ENCODE results near the gene ERC2. TPM values are rescaled to one million over a fixed set of nuclear protein-coding genes. Genes with fewer than 3 reads are reported as not detected.

ERC2 gene
- polyA plus RNA-seq, 1 experiment = 0.07 TPM

DNA sequence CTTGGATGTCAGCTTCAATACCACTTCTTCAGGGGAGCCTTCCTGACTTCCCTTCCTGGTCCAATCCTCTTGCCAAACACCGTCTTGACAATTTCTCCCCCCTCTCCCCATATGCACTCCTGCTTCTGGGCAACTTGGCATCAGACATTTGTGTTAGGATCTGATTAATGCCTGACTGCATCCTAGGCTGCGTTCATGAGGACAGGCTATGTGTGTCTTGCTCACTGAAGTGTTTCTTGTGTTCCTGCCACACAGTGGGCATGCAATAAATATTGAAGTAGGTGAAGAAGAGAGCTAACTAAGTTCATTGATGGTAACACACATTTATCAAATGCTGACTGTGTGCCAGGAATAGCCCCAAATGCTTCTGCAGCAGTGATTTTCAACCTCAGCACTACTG lies 944.8 kb downstream of the ERC2 start:
- DNase-seq (ENCODE audit: low read depth) = no peak
- ChIA-PET POLR2A (no interaction called here), CTCF (interaction anchor here (0.6 to 3.0 kb wide), 5 partner anchors 12 to 773 kb away, joined by 3 to 16 read pairs (median 3); no protein-coding TSS in a partner anchor)
- no peaks in the 10 kb centered on the region; the same call in 1 of the 2 replicates for H3K27me3 ChIP-seq (ENCODE audit: control insufficient read depth, insufficient read depth, low read length)
- TF ChIP-seq CTCF (IDR thresholded peaks at IDR 0.05; ENCODE audit: insufficient read depth, low read depth, low read length) = no peak
- H3K4me3 ChIP-seq (ENCODE audit: low read depth, low read length) = no peak overlapping the region
- H3K36me3 ChIP-seq (ENCODE audit: control insufficient read depth, insufficient read depth, low read length) = no peaks in the 10 kb centered on the region

GRCh38 chr3:55521738-55522421 lies 946.4 kb downstream of the ERC2 start:
- ChIA-PET POLR2A (interaction anchor here (0.5 to 0.6 kb wide), 2 partner anchors 216 to 707 kb away, joined by 3 to 5 read pairs; no protein-coding TSS in a partner anchor), CTCF (interaction anchor here (0.8 to 3.0 kb wide), 6 partner anchors 10 to 37 kb away, joined by 3 to 16 read pairs (median 4); no protein-coding TSS in a partner anchor)
- H3K27me3 ChIP-seq (ENCODE audit: control insufficient read depth, insufficient read depth, low read length) = no peaks in the 10 kb centered on the region; the same call in 1 of the 2 replicates
- H3K4me3 ChIP-seq (ENCODE audit: low read depth, low read length) = no peak overlapping the region
- peak; percentile 71 for DNase-seq (ENCODE audit: low read depth)
- H3K36me3 ChIP-seq (ENCODE audit: control insufficient read depth, insufficient read depth, low read length) = no peaks in the 10 kb centered on the region
- TF ChIP-seq CTCF (IDR thresholded peaks at IDR 0.05; ENCODE audit: insufficient read depth, low read depth, low read length) = no peak

GRCh38 chr3:55521064-55521737 lies 947.1 kb downstream of the ERC2 start:
- ChIA-PET POLR2A (no interaction called here), CTCF (interaction anchor here (0.8 to 1.4 kb wide), 5 partner anchors 9 to 38 kb away, joined by 3 to 5 read pairs (median 3); no protein-coding TSS in a partner anchor)
- no peak for DNase-seq (ENCODE audit: low read depth)
- Histone ChIP-seq H3K36me3 (ENCODE audit: control insufficient read depth, insufficient read depth, low read length) (no peaks in the 10 kb centered on the region), H3K4me3 (ENCODE audit: low read depth, low read length) (no peak overlapping the region), H3K27me3 (ENCODE audit: control insufficient read depth, insufficient read depth, low read length) (no peaks in the 10 kb centered on the region; the same call in 1 of the 2 replicates)
- no peak for TF ChIP-seq CTCF (IDR thresholded peaks at IDR 0.05; ENCODE audit: insufficient read depth, low read depth, low read length)

DNA sequence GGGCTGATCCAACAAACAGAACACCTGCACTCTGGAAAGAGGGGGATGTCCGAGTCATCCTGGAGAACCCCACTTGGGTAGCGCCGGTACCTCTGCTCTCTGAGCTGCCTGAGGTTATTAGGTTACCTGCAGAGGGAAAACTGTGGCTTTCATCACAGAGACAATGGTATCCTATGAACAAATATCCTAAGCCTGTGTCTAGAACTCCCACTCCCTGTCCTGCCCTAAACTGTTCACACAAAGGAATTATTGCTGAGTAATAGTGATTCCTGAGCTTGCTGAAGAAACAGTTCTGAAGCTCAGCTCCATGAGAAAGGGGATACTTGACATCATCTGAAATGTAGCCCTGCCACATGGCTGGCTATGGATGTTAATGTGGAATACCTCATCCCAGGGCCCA lies 949.2 kb downstream of the ERC2 start:
- DNase-seq (ENCODE audit: low read depth) = no peak
- POLR2A ChIA-PET = no interaction called here
- Histone ChIP-seq H3K4me3 (ENCODE audit: low read depth, low read length) (no peak overlapping the region), H3K27me3 (ENCODE audit: control insufficient read depth, insufficient read depth, low read length) (no peaks in the 10 kb centered on the region), H3K36me3 (ENCODE audit: control insufficient read depth, insufficient read depth, low read length) (no peaks in the 10 kb centered on the region)
- CTCF ChIA-PET = interaction anchor here (0.9 kb wide), 1 partner anchor 18 kb away, joined by 3 read pairs; no protein-coding TSS in a partner anchor
- TF ChIP-seq CTCF (IDR thresholded peaks at IDR 0.05; ENCODE audit: insufficient read depth, low read depth, low read length) = no peak

DNA sequence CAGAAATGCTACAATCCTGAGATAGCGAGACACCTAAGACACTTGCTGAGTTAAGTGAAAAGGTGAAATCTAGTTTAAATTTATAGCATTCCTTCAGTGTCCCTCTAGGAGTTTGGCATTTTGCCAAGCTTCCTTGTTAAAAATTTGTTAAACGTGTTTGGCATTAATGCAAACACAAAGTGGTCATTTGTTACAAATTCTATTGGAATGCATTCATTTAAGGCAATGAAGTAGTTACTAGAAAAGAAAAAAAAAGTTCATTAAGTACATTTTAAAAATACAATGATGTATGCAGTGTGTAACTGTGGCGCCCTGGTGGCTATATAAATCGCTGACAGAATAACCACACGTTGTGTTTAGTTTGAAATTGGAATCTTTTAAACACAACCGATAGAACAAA lies 949.8 kb downstream of the ERC2 start:
- CTCF ChIA-PET = no interaction called here

More for the DNA sequence above, 949.8 kb downstream of the ERC2 start:
- no peak for DNase-seq (ENCODE audit: low read depth)
- POLR2A ChIA-PET = no interaction called here
- Histone ChIP-seq H3K36me3 (ENCODE audit: control insufficient read depth, insufficient read depth, low read length) (no peaks in the 10 kb centered on the region), H3K27me3 (ENCODE audit: control insufficient read depth, insufficient read depth, low read length) (no peaks in the 10 kb centered on the region), H3K4me3 (ENCODE audit: low read depth, low read length) (no peak overlapping the region)
- no peak for TF ChIP-seq CTCF (IDR thresholded peaks at IDR 0.05; ENCODE audit: insufficient read depth, low read depth, low read length)
